GM12801 (cell line): ENCODE data around the gene CACNA1B.

Experiments used
- CTCF ChIP-seq: IDR thresholded peaks from one replicate; pipeline ENCODE4 v1.5.1; 2011; ENCODE audit warnings: control low read depth; ENCODE audit not compliant: insufficient read length; ENCODE audit errors: extremely low read depth

CACNA1B gene

GRCh38 chr9:137924761-137925369 lies 47.3 kb downstream of the CACNA1B start:
- no peak for TF ChIP-seq CTCF

- TF ChIP-seq CTCF: no peak
Observed at GRCh38 chr9:137943655-137944054, 66.1 kb downstream of the CACNA1B start.

- TF ChIP-seq CTCF: no peak
Observed at GRCh38 chr9:137945581-137945980, 68.0 kb downstream of the CACNA1B start.

- no peak for TF ChIP-seq CTCF
Observed at GRCh38 chr9:137946993-137947392, 69.4 kb downstream of the CACNA1B start.

GRCh38 chr9:137948642-137949041 lies 71.1 kb downstream of the CACNA1B start:
- no peak for TF ChIP-seq CTCF

- no peak for TF ChIP-seq CTCF
Observed at GRCh38 chr9:137949260-137949659, 71.7 kb downstream of the CACNA1B start.

- no peak for TF ChIP-seq CTCF
Observed at GRCh38 chr9:137951107-137951506, 73.5 kb downstream of the CACNA1B start.
